K562 (cell line): Measurements from ENCODE around the gene CAPN13. TPM values are rescaled to one million over a fixed set of nuclear protein-coding genes. Genes with fewer than 3 reads are reported as not detected.

ENCODE experiments used
- ATAC-seq: fragments of 200-7000 bp; cut with Tn5 transposase; 3 replicates; pipeline ENCODE4 v1.9.1; 2020; ENCODE audit warnings: moderate library complexity
- BruUV-seq: library from RNA; stranded (reverse); fragments of 400-500 nt; replicated peaks from 2 replicates; lab custom pipeline; 2021; lab: Mats Ljungman, UMichigan
- CTCF ChIA-PET: fragments of 300-600 bp; formaldehyde crosslinking; extraction: SDS; loops from one replicate; lab custom pipeline; 2021; ENCODE audit warnings: low intra/inter-chr PET ratio; lab: Yijun Ruan, JAX
- POLR2A ChIA-PET: fragments of 300-600, 350-650 bp; sonication (Branson Sonifier 250); formaldehyde crosslinking; extraction: SDS; loops from one replicate; lab custom pipeline; 2021; ENCODE audit warnings: antibody characterized with exemption, inconsistent platforms; lab: Yijun Ruan, JAX
- DNase-seq, 4 experiments: peaks; one replicate each; pipeline versions ENCODE4 v3.0.0 to v3.0.0-alpha.2; 2011 to 2018; ENCODE audit warnings: low spot score in 3 of 4, mixed read lengths in 3 of 4; ENCODE audit errors: extremely low read depth in 1 of 4
- FAIRE-seq: peaks from 2 replicates; lab custom pipeline; 2011; peaks lifted over from hg19 to GRCh38; lab: Jason Lieb, UNC
- H2AFZ ChIP-seq: 2 replicates; pipeline ENCODE4 v1.6.0; 2011; ENCODE audit warnings: low read depth, low read length, control low read depth, inconsistent platforms
- H3K27ac ChIP-seq: fragments of 200-600 bp; 3 replicates; pipeline ENCODE4 v1.8.0; 2011; ENCODE audit warnings: low read depth, mild to moderate bottlenecking, control low read depth, inconsistent platforms, low read length, moderate library complexity, mixed read lengths; ENCODE audit errors: extremely low read depth
- H3K27me3 ChIP-seq, 2 experiments: fragments of 300-600 bp in 1 of 2; 2 replicates in 1 of 2; 3 replicates in 1 of 2; pipeline versions ENCODE4 v1.6.0 to v1.8.0; 2011; ENCODE audit warnings: inconsistent platforms in 2 of 2, low read length in 2 of 2, mild to moderate bottlenecking in 1 of 2, mixed read lengths in 1 of 2, moderate library complexity in 1 of 2; ENCODE audit not compliant: control insufficient read depth in 2 of 2, insufficient read depth in 2 of 2
- H3K36me3 ChIP-seq: fragments of 300-600 bp; 3 replicates; pipeline ENCODE4 v1.8.0; 2011; ENCODE audit warnings: mild to moderate bottlenecking, low read length, inconsistent platforms; ENCODE audit not compliant: control insufficient read depth, insufficient read depth
- H3K4me1 ChIP-seq, 2 experiments: fragments of 200-600 bp in 1 of 2; replicated peaks in 1 of 2; 2 replicates in 1 of 2; 3 replicates in 1 of 2; pipeline versions ENCODE4 v1.5.1 to v1.8.0; 2011; ENCODE audit warnings: inconsistent platforms in 2 of 2, low read length in 2 of 2, mild to moderate bottlenecking in 1 of 2, mixed read lengths in 1 of 2, moderate library complexity in 1 of 2; ENCODE audit not compliant: control insufficient read depth in 2 of 2, insufficient read depth in 2 of 2
- H3K4me2 ChIP-seq: 2 replicates; pipeline ENCODE4 v1.6.1; 2011; ENCODE audit warnings: low read length, control low read depth, inconsistent platforms, mixed read lengths; ENCODE audit not compliant: insufficient read depth
- H3K4me3 ChIP-seq: fragments of 200-600 bp; sonication (generic), shearing (Covaris generic); 2 replicates; pipeline ENCODE4 v1.5.1; 2016; ENCODE audit warnings: control low read depth, inconsistent platforms
- H3K79me2 ChIP-seq: fragments of 200-600 bp; 3 replicates; pipeline ENCODE4 v1.8.0; 2011; ENCODE audit warnings: low read length, inconsistent platforms; ENCODE audit not compliant: control insufficient read depth, insufficient read depth
- H3K9ac ChIP-seq, 2 experiments: 2 replicates each; pipeline versions ENCODE4 v1.6.0 to v1.6.1; 2011; ENCODE audit warnings: low read depth in 2 of 2, low read length in 2 of 2, control low read depth in 1 of 2, inconsistent platforms in 1 of 2, mild to moderate bottlenecking in 1 of 2, mixed read lengths in 1 of 2; ENCODE audit not compliant: insufficient read depth in 1 of 2
- H3K9me1 ChIP-seq: one replicate; pipeline ENCODE4 v1.6.0; 2011; ENCODE audit warnings: inconsistent platforms, mild to moderate bottlenecking, low read length, moderate library complexity; ENCODE audit not compliant: control insufficient read depth, insufficient read depth
- H3K9me3 ChIP-seq: replicated peaks from 2 replicates; pipeline ENCODE4 v1.5.1; 2011; ENCODE audit warnings: low read depth, low read length, inconsistent platforms; ENCODE audit not compliant: control insufficient read depth, insufficient read depth
- H4K20me1 ChIP-seq: replicated peaks from 2 replicates; pipeline ENCODE4 v1.6.1; 2011; ENCODE audit warnings: low read length, inconsistent platforms, mixed read lengths; ENCODE audit not compliant: control insufficient read depth, insufficient read depth
- DDX20 ChIP-seq: fragments of 450-650 bp; IDR thresholded peaks from 2 replicates; pipeline ENCODE4 v1.6.1; 2016; ENCODE audit warnings: missing genetic modification characterization, low read depth, mild to moderate bottlenecking, missing compliant biosample characterization, moderate library complexity
- EGR1 ChIP-seq: fragments of 450-650 bp; conservative IDR thresholded peaks from 2 replicates; pipeline ENCODE4 v1.6.1; 2017; ENCODE audit warnings: mild to moderate bottlenecking
- MECOM ChIP-seq: fragments of 250-450 bp; sonication (Bioruptor Pico); IDR thresholded peaks from 2 replicates; pipeline ENCODE4 v1.8.0; 2022; ENCODE audit warnings: inconsistent platforms
- REST ChIP-seq, 2 experiments: fragments of 450-650 bp; formaldehyde crosslinking in 1 of 2; IDR thresholded peaks; 2 replicates each; pipeline versions ENCODE4 v1.4.0 to v1.6.1; 2014 to 2020; ENCODE audit warnings: mild to moderate bottlenecking in 2 of 2, borderline replicate concordance in 1 of 2, low read depth in 1 of 2
- SNRNP70 ChIP-seq: fragments of 200-400 bp; formaldehyde crosslinking; optimal IDR thresholded peaks from 2 replicates; pipeline ENCODE3; 2017; ENCODE audit warnings: low read depth, low read length
- ZNF239 ChIP-seq: fragments of 250-450 bp; sonication (Bioruptor Pico); IDR thresholded peaks from 2 replicates; pipeline ENCODE4 v1.4.0; 2020; ENCODE audit warnings: mild to moderate bottlenecking
- WGBS: fragments of 100-300 bp; shearing (Covaris generic); methylation state at CpG from one replicate; pipeline ENCODE4 v1.1.6; 2016; ENCODE audit warnings: low coverage, mixed read lengths; ENCODE audit not compliant: insufficient coverage; ENCODE audit errors: missing lambda C conversion rate; 5-methylcytosine and 5-hydroxymethylcytosine counted together
- in situ Hi-C: fragments of 300-500 bp; cut with MboI; formaldehyde crosslinking; loops from 4 replicates; pipeline ENCODE4 v1.15.0; 2018; ENCODE audit warnings: inconsistent platforms, mixed read lengths
- intact Hi-C: fragments of 100-400 bp; cut with micrococcal nuclease; formaldehyde crosslinking; loops from 2 replicates; pipeline ENCODE4 v1.14.2; 2022
- polyA plus RNA-seq, 8 experiments: library from polyadenylated mRNA; depleted of rRNA in 4 of 8; stranded (reverse) in 5 of 8; unstranded in 3 of 8; fragments of >200 nt; fragmentation: Nextera tagmentation in 2 of 8; fragmentation: Illumina TruSeq in 1 of 8; extraction: Ambion mirVana in 2 of 8; extraction: Trizol in 1 of 8; gene quantifications; 2 replicates each; pipeline versions ENCODE4 v1.2.1 to v1.2.3, GENCODE V29; 2011 to 2014; ENCODE audit warnings: inconsistent platforms in 1 of 8, missing spikeins in 1 of 8
- total RNA-seq, 7 experiments: library from RNA; depleted of rRNA in 6 of 7; stranded (reverse); fragments of >200 nt in 6 of 7; fragmentation: Illumina TruSeq in 2 of 7; extraction: Trizol in 2 of 7; gene quantifications; 2 replicates each; pipeline versions ENCODE4 v1.2.1 to v1.2.3, GENCODE V29; 2011 to 2021; ENCODE audit warnings: low replicate concordance in 1 of 7

CAPN13 gene
- total and polyA plus RNA-seq, 9 of the 15 experiments (the other 6 are each of a cell fraction or from before 2014, with no cell fraction given), result not detected

GRCh38 chr2:30752811-30753210, 54.4 kb downstream of the CAPN13 start:
- no peak overlapping the region for H3K9ac ChIP-seq
- no peak overlapping the region for H3K4me3 ChIP-seq
- FAIRE-seq, result no peak
- ChIA-PET POLR2A (interaction anchor here (0.9 kb wide), 1 partner anchor 29 kb away, joined by 3 read pairs; no protein-coding TSS in a partner anchor), CTCF (no interaction called here)
- no peaks in the 10 kb centered on the region for H4K20me1 ChIP-seq
- H3K27me3 ChIP-seq, result peaks cover 8 to 52% of the 10 kb centered on the region in 2 experiments; a peak in 3 of 5 replicates
- DNase-seq, result no peak
- 0% methylated on average over 6 of the region's 6 CpGs for WGBS
- no TSS peak for BruUV-seq
- no peak overlapping the region for H3K4me2 ChIP-seq
- H3K4me1 ChIP-seq, result peaks cover 0 to 12% of the 10 kb centered on the region in 2 experiments; a peak in 3 of 5 replicates
- H2AFZ ChIP-seq, result no peak overlapping the region
- intact Hi-C loops, result no loop called here
- no peaks in the 10 kb centered on the region for H3K9me3 ChIP-seq
- no peaks in the 10 kb centered on the region for H3K9me1 ChIP-seq
- in situ Hi-C loops, result no loop called here
- no peak for ATAC-seq
- TF ChIP-seq MECOM (CRISPR knock-in tag) (no peak), SNRNP70 (no peak), DDX20 (no peak), REST (IDR thresholded peaks at IDR 0.05; ENCODE audit: borderline replicate concordance) (no peak), REST (CRISPR knock-in tag; IDR thresholded peaks at IDR 0.05; ENCODE audit: low read depth) (no peak), ZNF239 (no peak), EGR1 (no peak)
- H3K36me3 ChIP-seq, result no peaks in the 10 kb centered on the region
- H3K79me2 ChIP-seq, result no peaks in the 10 kb centered on the region
- no peak overlapping the region for H3K27ac ChIP-seq
